SH-SY5Y (cell line): ENCODE measurements around the gene RPL7A.

Experiments
- GATA2 ChIP-seq: IDR thresholded peaks from 2 replicates; pipeline ENCODE4 v1.6.1; 2011; ENCODE audit warnings: mild to moderate bottlenecking, low read depth, low read length
- GATA3 ChIP-seq: IDR thresholded peaks from 2 replicates; pipeline ENCODE4 v1.6.1; 2011; ENCODE audit warnings: low read depth, mild to moderate bottlenecking, low read length, moderate library complexity

DNA sequence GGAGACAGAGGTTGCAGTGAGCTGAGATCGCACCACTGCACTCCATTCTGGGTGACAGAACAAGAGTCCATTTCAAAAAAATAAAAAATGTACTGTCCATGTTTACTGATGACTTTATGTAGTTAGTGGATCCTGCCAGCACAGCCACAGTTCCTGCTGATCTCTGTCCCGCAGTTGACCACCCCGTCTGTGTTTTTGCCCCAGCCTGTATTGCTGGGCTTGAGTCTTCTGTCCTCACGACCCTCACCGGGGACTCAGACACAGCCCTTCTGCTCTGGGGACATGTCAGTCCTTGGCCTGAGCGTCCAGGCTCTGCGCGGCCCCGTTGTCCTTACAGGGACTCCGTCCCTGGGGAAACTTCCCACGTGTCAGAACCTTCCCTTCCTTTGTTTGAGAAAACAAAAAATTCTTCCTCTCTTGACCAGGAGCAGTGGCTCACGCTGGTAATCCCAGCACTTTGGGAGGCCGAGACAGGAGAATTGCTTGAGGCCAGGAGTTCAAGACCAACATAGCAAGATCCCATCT is 26.5 kb upstream of the RPL7A start:
- TF ChIP-seq GATA2 (no peak), GATA3 (no peak)
